ENCODE data around the gene ACOXL.

The ACOXL gene

DNA sequence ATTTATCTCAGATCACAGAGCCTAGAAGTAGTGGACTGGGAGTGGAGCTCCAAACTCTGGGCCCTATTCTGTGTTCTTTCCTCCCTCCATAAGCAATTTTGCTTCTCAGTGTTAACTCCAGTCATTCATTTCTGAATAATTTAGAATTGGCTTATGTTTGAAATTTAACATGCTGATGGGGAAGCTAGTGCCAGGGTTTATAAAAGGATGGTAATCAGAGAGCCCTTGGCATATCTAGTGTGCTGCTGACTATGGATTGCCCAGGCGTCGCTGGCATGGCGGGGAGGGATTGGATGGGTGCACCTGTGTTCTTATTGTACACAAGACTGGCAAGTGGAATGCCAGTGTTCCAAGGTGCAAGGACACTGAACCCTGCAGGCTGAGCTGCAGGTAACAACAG, 177.1 kb downstream of the ACOXL start:
- H3K9ac ChIP-seq (ENCODE audit: low read length) = no peak overlapping the region
- H3K4me3 ChIP-seq (ENCODE audit: insufficient read depth, low read length, poor library complexity, severe bottlenecking) = no peak overlapping the region
- H3K27ac ChIP-seq (ENCODE audit: low read depth, low read length) = no peak overlapping the region
- H3K9me2 ChIP-seq (replicated peaks; ENCODE audit: insufficient read depth, low read length) = no peaks in the 10 kb centered on the region
- H3K4me2 ChIP-seq (ENCODE audit: low read depth, low read length, poor library complexity, severe bottlenecking) = no peak overlapping the region
- no peaks in the 10 kb centered on the region for H3K79me2 ChIP-seq (ENCODE audit: insufficient read depth, low read length)
- H4K20me1 ChIP-seq (ENCODE audit: low read depth, low read length) = no peaks in the 10 kb centered on the region
- H3K36me3 ChIP-seq (ENCODE audit: low read length) = peaks cover 2% of the 10 kb centered on the region; the same call in 1 of the 2 replicates
- TF ChIP-seq EZH2phosphoT487 (conservative IDR thresholded peaks at IDR 0.05; ENCODE audit: low read length) = no peak
- TF ChIP-seq, protein P1, sequence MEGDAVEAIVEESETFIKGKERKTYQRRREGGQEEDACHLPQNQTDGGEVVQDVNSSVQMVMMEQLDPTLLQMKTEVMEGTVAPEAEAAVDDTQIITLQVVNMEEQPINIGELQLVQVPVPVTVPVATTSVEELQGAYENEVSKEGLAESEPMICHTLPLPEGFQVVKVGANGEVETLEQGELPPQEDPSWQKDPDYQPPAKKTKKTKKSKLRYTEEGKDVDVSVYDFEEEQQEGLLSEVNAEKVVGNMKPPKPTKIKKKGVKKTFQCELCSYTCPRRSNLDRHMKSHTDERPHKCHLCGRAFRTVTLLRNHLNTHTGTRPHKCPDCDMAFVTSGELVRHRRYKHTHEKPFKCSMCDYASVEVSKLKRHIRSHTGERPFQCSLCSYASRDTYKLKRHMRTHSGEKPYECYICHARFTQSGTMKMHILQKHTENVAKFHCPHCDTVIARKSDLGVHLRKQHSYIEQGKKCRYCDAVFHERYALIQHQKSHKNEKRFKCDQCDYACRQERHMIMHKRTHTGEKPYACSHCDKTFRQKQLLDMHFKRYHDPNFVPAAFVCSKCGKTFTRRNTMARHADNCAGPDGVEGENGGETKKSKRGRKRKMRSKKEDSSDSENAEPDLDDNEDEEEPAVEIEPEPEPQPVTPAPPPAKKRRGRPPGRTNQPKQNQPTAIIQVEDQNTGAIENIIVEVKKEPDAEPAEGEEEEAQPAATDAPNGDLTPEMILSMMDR (IDR thresholded peaks at IDR 0.05; ENCODE audit: insufficient read depth, low read length, poor library complexity, severe bottlenecking) = no peak
- H2AFZ ChIP-seq (ENCODE audit: low read depth, low read length, severe bottlenecking) = no peak overlapping the region
- no peaks in the 10 kb centered on the region for H3F3A ChIP-seq (ENCODE audit: insufficient read depth)
- peaks cover 8% of the 10 kb centered on the region; the same call in 1 of the 2 replicates for H3K9me3 ChIP-seq (ENCODE audit: insufficient read depth, low read length)
- H3K27me3 ChIP-seq (ENCODE audit: low read length) = no peaks in the 10 kb centered on the region

- no peaks in the 10 kb centered on the region for H3K9me2 ChIP-seq (replicated peaks; ENCODE audit: insufficient read depth, low read length)
- no peak overlapping the region for H3K4me3 ChIP-seq (ENCODE audit: insufficient read depth, low read length, poor library complexity, severe bottlenecking)
- no peak overlapping the region for H3K9ac ChIP-seq (ENCODE audit: low read length)
- H3F3A ChIP-seq (ENCODE audit: insufficient read depth) = no peaks in the 10 kb centered on the region
- TF ChIP-seq, protein P1 (IDR thresholded peaks at IDR 0.05; ENCODE audit: insufficient read depth, low read length, poor library complexity, severe bottlenecking) = no peak
- no peak for TF ChIP-seq EZH2phosphoT487 (conservative IDR thresholded peaks at IDR 0.05; ENCODE audit: low read length)
- H3K9me3 ChIP-seq (ENCODE audit: insufficient read depth, low read length) = peaks cover 8% of the 10 kb centered on the region; the same call in 1 of the 2 replicates
- H4K20me1 ChIP-seq (ENCODE audit: low read depth, low read length) = no peaks in the 10 kb centered on the region
- H3K79me2 ChIP-seq (ENCODE audit: insufficient read depth, low read length) = no peaks in the 10 kb centered on the region
- no peak overlapping the region for H3K27ac ChIP-seq (ENCODE audit: low read depth, low read length)
- no peak overlapping the region for H2AFZ ChIP-seq (ENCODE audit: low read depth, low read length, severe bottlenecking)
- no peaks in the 10 kb centered on the region for H3K27me3 ChIP-seq (ENCODE audit: low read length)
- H3K4me2 ChIP-seq (ENCODE audit: low read depth, low read length, poor library complexity, severe bottlenecking) = no peak overlapping the region
- peaks cover 2% of the 10 kb centered on the region; the same call in 1 of the 2 replicates for H3K36me3 ChIP-seq (ENCODE audit: low read length)
Measured at GRCh38 chr2:110910423-110910822, 178.1 kb downstream of the ACOXL start.

- TF ChIP-seq, protein P1 (IDR thresholded peaks at IDR 0.05; ENCODE audit: insufficient read depth, low read length, poor library complexity, severe bottlenecking) = no peak
- no peak for TF ChIP-seq EZH2phosphoT487 (conservative IDR thresholded peaks at IDR 0.05; ENCODE audit: low read length)
Measured at GRCh38 chr2:110919738-110920137, 187.4 kb downstream of the ACOXL start.

More at GRCh38 chr2:110919738-110920137, 187.4 kb downstream of the ACOXL start:
- H3K27me3 ChIP-seq (ENCODE audit: low read length) = peaks cover 3% of the 10 kb centered on the region; the same call in 1 of the 2 replicates
- no peak overlapping the region for H3K9ac ChIP-seq (ENCODE audit: low read length)
- no peaks in the 10 kb centered on the region for H3F3A ChIP-seq (ENCODE audit: insufficient read depth)
- H2AFZ ChIP-seq (ENCODE audit: low read depth, low read length, severe bottlenecking) = no peak overlapping the region
- H3K4me3 ChIP-seq (ENCODE audit: insufficient read depth, low read length, poor library complexity, severe bottlenecking) = no peak overlapping the region
- no peaks in the 10 kb centered on the region for H3K9me2 ChIP-seq (replicated peaks; ENCODE audit: insufficient read depth, low read length)
- no peak overlapping the region for H3K4me2 ChIP-seq (ENCODE audit: low read depth, low read length, poor library complexity, severe bottlenecking)
- no peak overlapping the region for H3K27ac ChIP-seq (ENCODE audit: low read depth, low read length)
- no peaks in the 10 kb centered on the region for H3K79me2 ChIP-seq (ENCODE audit: insufficient read depth, low read length)
- no peaks in the 10 kb centered on the region for H3K36me3 ChIP-seq (ENCODE audit: low read length)
- H4K20me1 ChIP-seq (ENCODE audit: low read depth, low read length) = no peaks in the 10 kb centered on the region
- H3K9me3 ChIP-seq (ENCODE audit: insufficient read depth, low read length) = no peaks in the 10 kb centered on the region
